Aorta (tissue), 5 donors: ENCODE data around the gene POU3F1. TPM values are rescaled to one million over a fixed set of nuclear protein-coding genes. Genes with fewer than 3 reads are reported as not detected.
A peak's percentile ranks its signal among the peaks of the same experiment; 100 is the strongest.

Experiments
- ATAC-seq: fragments of 200-7000 bp; cut with Tn5 transposase; one replicate; pipeline ENCODE4 v1.9.1; 2022; ENCODE audit warnings: moderate library complexity; ENCODE audit not compliant: low FRiP score
- DNase-seq, 2 donors: peaks; one replicate each; pipeline ENCODE4 v3.0.0-alpha.2; 2020
- H3K27ac ChIP-seq, 2 donors: one replicate each; pipeline ENCODE4 v1.5.1; 2013; ENCODE audit warnings: low read length in 2 of 2, mild to moderate bottlenecking in 2 of 2, moderate library complexity in 2 of 2, control low read depth in 1 of 2, inconsistent platforms in 1 of 2, low read depth in 1 of 2
- H3K27me3 ChIP-seq, 2 donors: one replicate each; pipeline ENCODE4 v1.6.1; 2013; ENCODE audit warnings: control low read depth in 1 of 2, low read length in 1 of 2, mild to moderate bottlenecking in 1 of 2, moderate library complexity in 1 of 2; ENCODE audit not compliant: insufficient read depth in 2 of 2, control insufficient read depth in 1 of 2
- H3K36me3 ChIP-seq, 2 donors: one replicate each; pipeline ENCODE4 v1.6.1; 2013; ENCODE audit warnings: control low read depth in 1 of 2, low read length in 1 of 2, mild to moderate bottlenecking in 1 of 2; ENCODE audit not compliant: insufficient read depth in 2 of 2, control insufficient read depth in 1 of 2
- H3K4me1 ChIP-seq, 2 donors: one replicate each; pipeline ENCODE4 v1.6.1; 2013; ENCODE audit warnings: low read length in 2 of 2, control low read depth in 1 of 2, mild to moderate bottlenecking in 1 of 2, moderate library complexity in 1 of 2; ENCODE audit not compliant: insufficient read depth in 2 of 2, control insufficient read depth in 1 of 2
- H3K4me3 ChIP-seq, 2 donors: one replicate each; pipeline ENCODE4 v1.5.1; 2013; ENCODE audit warnings: low read length in 2 of 2, control low read depth in 1 of 2, mild to moderate bottlenecking in 1 of 2
- H3K9me3 ChIP-seq: one replicate; pipeline ENCODE4 v1.6.1; 2013; ENCODE audit warnings: mild to moderate bottlenecking, low read length; ENCODE audit not compliant: control insufficient read depth
- WGBS, 2 donors: extraction: QIAGEN DNeasy Blood & Tissue Kit; methylation state at CpG; one replicate each; pipeline ENCODE4 v1.1.7; 2013; 5-methylcytosine and 5-hydroxymethylcytosine counted together
- intact Hi-C, 2 donors: fragments of 100-400 bp; cut with DNase I; formaldehyde crosslinking; loops; one replicate each; pipeline versions ENCODE4 v1.14.2 to v1.15.0; 2022
- polyA plus RNA-seq, 2 donors: library from polyadenylated mRNA; stranded (reverse); fragments of 200-250 nt; gene quantifications; one replicate each; pipeline ENCODE4 v1.2.3, GENCODE V29; 2013
- total RNA-seq, 2 donors: library from RNA; stranded (reverse); fragmentation: NEBNext Ultra II Directional; extraction: Animal tissue kit (Norgen Biotek cat#: 25700); gene quantifications; one replicate each; pipeline ENCODE4 v1.2.1, GENCODE V29; 2021
- donor health status: healthy with polysubstance abuse.
- donor health status: Bipolar disorder and iron deficiency.
- donor health status: DM: no; HTN: no; CAD: no.
- donor health status: DM: no; HTN: no; CAD: no.
- donor health status: DM: yes; HTN: yes; CAD: no.

POU3F1 gene
- total and polyA plus RNA-seq, 4 donors = 0.21 to 0.55 TPM; not detected in 2

- H3K4me1 ChIP-seq = peaks cover 2 to 6% of the 10 kb centered on the region in 2 donors
Measured at GRCh38 chr1:37999430-38000232, 47.0 kb downstream of the POU3F1 start.

GRCh38 chr1:37998913-37999429 lies 47.6 kb downstream of the POU3F1 start:
- Histone ChIP-seq H3K4me3 (no peak overlapping the region), H3K27ac (peak overlapping the region; percentile 70 to 90), H3K27me3 (no peaks in the 10 kb centered on the region), H3K36me3 (no peaks in the 10 kb centered on the region), H3K9me3 (no peaks in the 10 kb centered on the region), H3K4me1 (peaks cover 2 to 6% of the 10 kb centered on the region in 2 donors)
- ATAC-seq = no peak
- WGBS, 2 donors = 54 to 58% methylated on average over 16 of the region's 16 CpGs
- peak; percentile 42 to 70 for DNase-seq
- intact Hi-C loops = loop anchor here in 1 of 2 donors (10.0 kb wide), 1 partner anchor 524 kb away; the partner anchor contains the start of gene ZC3H12A

More at GRCh38 chr1:37999430-38000232, 47.0 kb downstream of the POU3F1 start:
- DNase-seq = peak; percentile 83
- no peak for ATAC-seq
- WGBS, 2 donors = 4 to 5% methylated on average over 9 of the region's 9 CpGs
- H3K27me3 ChIP-seq = no peaks in the 10 kb centered on the region
- no peak overlapping the region for H3K4me3 ChIP-seq
- no peaks in the 10 kb centered on the region for H3K9me3 ChIP-seq
- no peaks in the 10 kb centered on the region for H3K36me3 ChIP-seq
- H3K27ac ChIP-seq = peak overlapping the region; percentile 90 to 94
- intact Hi-C loops = loop anchor here in 1 of 2 donors (10.0 kb wide), 1 partner anchor 525 kb away; the partner anchor contains the start of gene ZC3H12A

- Histone ChIP-seq H3K4me1 (peaks cover 2 to 6% of the 10 kb centered on the region in 2 donors), H3K9me3 (no peaks in the 10 kb centered on the region), H3K4me3 (no peak overlapping the region), H3K27me3 (no peaks in the 10 kb centered on the region), H3K36me3 (no peaks in the 10 kb centered on the region), H3K27ac (peak overlapping the region in 1 of 2 donors; percentile 90)
- no peak for DNase-seq
- no peak for ATAC-seq
- intact Hi-C loops = loop anchor here in 1 of 2 donors (10.0 kb wide), 1 partner anchor 523 kb away; the partner anchor contains the start of gene ZC3H12A
- WGBS, 2 donors = 84 to 87% methylated on average over 9 of the region's 9 CpGs
Measured at GRCh38 chr1:37998089-37998808, 48.3 kb downstream of the POU3F1 start.

GRCh38 chr1:37997256-37998088 lies 49.1 kb downstream of the POU3F1 start:
- Histone ChIP-seq H3K27me3 (no peaks in the 10 kb centered on the region), H3K9me3 (no peaks in the 10 kb centered on the region), H3K4me3 (no peak overlapping the region), H3K4me1 (peaks cover 2 to 6% of the 10 kb centered on the region in 2 donors), H3K36me3 (no peaks in the 10 kb centered on the region), H3K27ac (peak overlapping the region; percentile 77 to 85)
- intact Hi-C loops = loop anchor here in 1 of 2 donors (10.0 kb wide), 1 partner anchor 523 kb away; the partner anchor contains the start of gene ZC3H12A
- no peak for ATAC-seq
- peak; percentile 50 to 62 for DNase-seq
- 68 to 76% methylated on average over 25 of the region's 25 CpGs for WGBS, 2 donors

GRCh38 chr1:37995751-37996345 lies 50.7 kb downstream of the POU3F1 start:
- 0 to 6% methylated on average over 37 to 46 of the region's 46 CpGs for WGBS, 2 donors
- peak; percentile 91 to 96 for DNase-seq

GRCh38 chr1:37994886-37995566 lies 51.6 kb downstream of the POU3F1 start:
- DNase-seq = peak; percentile 42 to 48
- WGBS, 2 donors = 51 to 60% methylated on average over 11 of the region's 11 CpGs
- Histone ChIP-seq H3K4me1 (peaks cover 0 to under 1% of the 10 kb centered on the region in 2 donors), H3K4me3 (peak overlapping the region in 1 of 2 donors; percentile 14), H3K27me3 (no peaks in the 10 kb centered on the region), H3K27ac (peak overlapping the region; percentile 47 to 81), H3K36me3 (no peaks in the 10 kb centered on the region), H3K9me3 (no peaks in the 10 kb centered on the region)
- intact Hi-C loops = loop anchor here in 1 of 2 donors (5.0 to 10.0 kb wide), 2 partner anchors 117 to 520 kb away; partner anchors contain the start of gene ZC3H12A
- no peak for ATAC-seq

More at GRCh38 chr1:37995751-37996345, 50.7 kb downstream of the POU3F1 start:
- H3K27me3 ChIP-seq = no peaks in the 10 kb centered on the region
- peak; percentile 72 for ATAC-seq
- H3K4me1 ChIP-seq = peaks cover 0 to 6% of the 10 kb centered on the region in 2 donors
- H3K4me3 ChIP-seq = peak overlapping the region; percentile 14 to 66
- H3K36me3 ChIP-seq = no peaks in the 10 kb centered on the region
- intact Hi-C loops = loop anchor here in 1 of 2 donors (10.0 kb wide), 1 partner anchor 521 kb away; the partner anchor contains the start of gene ZC3H12A
- peak overlapping the region; percentile 56 to 77 for H3K27ac ChIP-seq
- H3K9me3 ChIP-seq = no peaks in the 10 kb centered on the region
